Occipital lobe (tissue), 2 donors: ENCODE data around the gene CACNA1I. TPM values are rescaled to one million over a fixed set of nuclear protein-coding genes. Genes with fewer than 3 reads are reported as not detected.
A peak's percentile ranks its signal among the peaks of the same experiment; 100 is the strongest.

Source experiments
- DNase-seq: peaks from one replicate; lab custom pipeline; 2025; lab: John Stamatoyannopoulos, UW
- total RNA-seq: library from RNA; depleted of rRNA; stranded (reverse); fragments of >200 nt; gene quantifications from one replicate; pipeline ENCODE4 v1.2.3, GENCODE V29; 2014

CACNA1I gene
- total RNA-seq, 1 donor from 2014 or later, result 6.7 TPM

DNA sequence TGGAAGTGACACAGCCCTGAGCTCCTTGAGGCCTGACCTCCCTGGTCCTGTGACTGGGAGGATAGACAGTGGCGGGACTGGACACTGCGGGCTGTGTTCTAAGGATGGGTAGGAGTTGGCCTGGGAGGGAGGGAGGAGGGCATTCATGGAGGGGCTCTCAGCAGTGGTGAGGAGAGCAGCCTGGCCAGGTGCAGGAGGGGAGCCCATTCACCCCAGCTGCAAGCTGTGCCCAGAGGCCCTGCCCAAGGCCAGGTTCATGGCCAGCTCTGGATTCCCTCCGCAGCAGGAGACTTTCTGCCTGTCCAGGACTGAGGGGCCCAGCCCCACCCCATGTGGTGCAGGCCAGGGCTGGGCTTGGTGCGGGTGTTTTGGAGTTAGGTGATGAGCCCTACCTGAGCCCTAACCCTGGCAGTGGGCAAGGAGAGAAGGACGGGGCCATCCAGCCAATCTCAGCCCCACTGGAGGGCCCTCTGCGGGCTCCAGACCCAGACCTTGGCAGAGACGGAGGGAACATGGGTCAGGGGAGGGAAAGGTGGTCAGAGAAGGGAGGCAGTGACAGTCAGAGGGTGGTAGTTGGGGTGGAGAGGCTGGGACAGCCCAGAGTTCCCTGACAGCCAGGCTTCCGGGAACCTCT, 26.8 kb downstream of the CACNA1I start:
- DNase-seq, result no peak

DNA sequence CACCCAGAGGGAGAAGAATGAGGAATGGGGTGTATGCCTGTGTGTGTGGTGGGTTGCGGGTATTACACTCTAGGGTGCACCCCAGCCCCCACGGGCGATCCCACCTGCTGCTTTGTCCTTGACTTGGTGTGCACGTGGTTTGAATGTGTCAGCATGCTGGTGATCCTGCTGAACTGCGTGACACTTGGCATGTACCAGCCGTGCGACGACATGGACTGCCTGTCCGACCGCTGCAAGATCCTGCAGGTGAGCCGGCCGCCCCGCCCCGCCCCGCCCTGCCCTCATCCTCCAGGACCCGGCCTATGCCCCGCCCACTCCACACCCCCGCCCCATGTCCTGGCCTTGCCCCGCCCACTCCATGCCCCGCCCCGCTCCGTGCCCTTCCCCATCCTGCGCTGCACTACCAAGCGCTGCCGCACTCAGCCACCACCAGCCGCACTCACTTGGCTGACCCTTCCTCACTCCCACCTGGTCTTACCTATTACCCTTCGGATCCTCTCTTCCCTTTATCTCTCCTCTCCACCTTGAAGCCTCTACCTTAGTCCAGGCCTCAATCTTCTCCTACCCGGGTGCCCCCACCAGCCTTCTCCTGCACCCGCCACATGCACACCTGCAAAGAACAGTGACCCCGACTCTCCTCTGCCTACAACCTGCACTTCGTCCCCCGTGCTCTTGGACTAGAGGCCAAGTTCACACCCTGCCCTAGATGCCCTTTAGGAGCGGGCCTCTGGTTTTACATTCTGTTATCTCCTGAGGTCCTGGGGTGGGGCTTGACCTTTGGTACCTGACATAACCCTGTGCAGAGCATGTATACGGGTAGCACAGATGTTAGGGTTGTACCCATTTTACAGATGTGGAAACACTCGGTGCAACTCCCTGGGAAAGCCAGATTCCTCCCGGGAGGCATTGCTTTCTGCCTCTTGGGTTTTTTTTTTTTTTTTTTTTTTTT, 27.7 kb downstream of the CACNA1I start:
- DNase-seq, result no peak

- no peak for DNase-seq
Measured at GRCh38 chr22:39600491-39601179, 30.1 kb downstream of the CACNA1I start.

- DNase-seq, result no peak
Measured at GRCh38 chr22:39601180-39601535, 30.6 kb downstream of the CACNA1I start.

- DNase-seq, result no peak
Measured at GRCh38 chr22:39603345-39603744, 32.8 kb downstream of the CACNA1I start.

GRCh38 chr22:39610246-39610645, 39.7 kb downstream of the CACNA1I start:
- no peak for DNase-seq

- DNase-seq, result no peak
Measured at GRCh38 chr22:39610766-39611165, 40.2 kb downstream of the CACNA1I start.

GRCh38 chr22:39611360-39611759, 40.8 kb downstream of the CACNA1I start:
- peak; percentile 29 for DNase-seq

DNA sequence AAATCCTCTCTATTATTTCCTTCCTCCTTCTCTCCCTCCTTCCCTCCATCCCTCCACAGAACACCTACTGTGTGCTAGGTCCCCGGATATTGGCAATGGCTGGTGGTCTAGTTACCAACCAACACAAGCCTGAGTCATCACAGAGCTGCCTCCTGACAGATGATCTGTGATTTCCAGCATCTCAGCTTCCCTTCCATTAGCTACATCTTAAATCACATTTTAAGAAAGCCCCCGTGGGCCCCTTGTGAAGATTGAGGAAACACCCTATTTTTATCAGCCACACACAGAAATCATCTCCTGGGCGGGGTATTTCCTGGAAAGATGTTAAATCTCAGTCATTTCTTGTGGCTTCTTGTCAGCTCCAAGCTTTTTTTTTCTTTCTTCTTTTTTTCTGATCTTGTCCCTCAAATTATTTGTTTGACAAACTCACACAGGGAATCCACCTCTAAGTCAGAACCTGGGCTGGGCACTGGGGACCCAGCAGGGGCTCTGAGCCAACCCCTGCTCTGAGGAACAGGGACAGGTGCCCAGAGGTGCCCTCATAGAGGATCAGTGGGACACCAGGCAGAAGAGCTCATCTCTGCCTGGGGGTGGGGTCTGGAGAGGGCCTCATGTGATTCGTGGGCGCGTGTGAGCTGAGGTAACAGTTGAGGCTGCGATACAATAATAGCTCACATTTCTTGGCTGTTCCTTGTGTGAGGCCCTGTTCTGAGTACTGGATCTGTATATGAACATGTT, 42.4 kb downstream of the CACNA1I start:
- no peak for DNase-seq

DNA sequence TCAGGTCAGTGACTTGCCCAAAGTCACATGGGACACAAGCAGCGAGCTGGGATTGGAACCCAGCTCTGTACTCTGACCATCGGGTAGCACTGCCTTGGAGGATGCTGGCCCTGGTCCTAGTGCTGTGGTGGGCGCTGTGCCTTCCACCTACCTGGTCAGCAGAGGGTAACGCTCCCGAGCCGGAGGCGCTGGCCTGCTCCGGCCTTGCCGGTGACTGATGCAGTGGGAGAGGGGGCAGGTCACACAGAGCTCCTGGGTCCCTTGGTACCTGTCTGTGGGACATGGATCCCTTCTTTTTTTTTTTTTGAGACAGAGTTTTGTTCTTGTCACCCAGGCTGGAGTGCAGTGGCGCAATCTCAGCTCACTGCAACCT, 43.0 kb downstream of the CACNA1I start:
- DNase-seq, result no peak

DNA sequence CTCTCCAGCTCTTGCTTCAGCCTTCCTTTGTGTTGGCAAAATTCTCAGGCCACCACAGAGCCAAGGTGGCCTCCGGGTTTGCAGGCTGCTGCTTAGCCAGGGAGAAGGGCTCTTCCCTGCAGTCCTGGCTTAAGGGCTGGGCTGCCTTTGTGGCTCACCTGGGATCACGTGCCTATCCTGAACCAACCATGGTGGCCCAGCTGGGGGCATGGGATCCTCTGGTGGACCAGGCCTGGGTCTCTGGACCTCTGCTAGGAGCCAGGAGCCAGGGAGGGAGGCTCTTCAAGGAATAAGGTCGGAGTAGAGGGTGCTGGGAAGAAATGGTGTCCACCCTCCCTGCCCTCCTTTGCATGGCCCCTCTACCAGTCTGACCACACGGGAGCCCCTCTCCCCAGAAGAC, 43.9 kb downstream of the CACNA1I start:
- DNase-seq, result no peak

DNA sequence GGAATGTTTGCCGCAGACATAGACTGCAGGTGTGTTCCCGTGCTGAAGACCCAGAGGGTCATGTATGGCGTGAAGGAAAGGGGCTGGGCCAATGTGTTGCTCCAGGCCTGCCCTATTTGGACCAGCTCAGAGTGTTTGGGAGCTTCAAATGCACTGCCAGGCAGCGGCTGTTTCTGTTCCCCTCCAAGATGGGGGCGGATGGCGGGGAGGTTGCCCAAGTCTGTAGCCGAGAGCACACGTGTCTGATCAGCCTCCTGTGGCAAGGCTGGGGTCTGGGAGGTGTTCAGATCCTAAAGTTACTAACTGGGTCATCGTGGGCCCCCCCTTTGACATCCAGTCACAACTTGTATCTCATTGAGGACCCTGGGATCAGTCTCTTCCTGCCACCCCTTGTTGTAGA, 45.5 kb downstream of the CACNA1I start:
- no peak for DNase-seq

DNA sequence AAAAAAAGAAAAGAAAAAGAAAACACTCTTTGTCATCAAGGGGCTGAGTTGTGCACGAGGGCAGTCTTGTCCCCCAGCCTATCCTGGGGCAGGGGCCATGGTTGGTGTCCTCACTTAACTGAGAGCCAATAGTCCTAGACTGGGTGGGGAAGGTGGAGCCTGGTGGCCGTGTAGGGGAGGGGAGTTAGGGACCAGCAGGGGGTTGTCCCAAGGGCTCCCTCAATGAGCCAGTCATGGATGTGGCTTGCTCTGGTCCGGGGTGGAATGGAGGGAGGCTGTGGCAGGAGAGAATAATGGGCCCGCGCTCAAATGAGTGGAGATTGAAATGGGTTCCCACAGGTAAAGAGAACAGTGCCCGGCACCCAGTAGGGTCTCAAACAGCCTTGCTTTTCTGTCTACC, 46.2 kb downstream of the CACNA1I start:
- DNase-seq, result no peak

GRCh38 chr22:39617342-39617741, 46.8 kb downstream of the CACNA1I start:
- peak; percentile 70 for DNase-seq

- no peak for DNase-seq
Measured at GRCh38 chr22:39617970-39618757, 47.6 kb downstream of the CACNA1I start.

- no peak for DNase-seq
Measured at GRCh38 chr22:39618996-39619530, 48.5 kb downstream of the CACNA1I start.

- no peak for DNase-seq
Measured at GRCh38 chr22:39620924-39621690, 50.6 kb downstream of the CACNA1I start.

DNA sequence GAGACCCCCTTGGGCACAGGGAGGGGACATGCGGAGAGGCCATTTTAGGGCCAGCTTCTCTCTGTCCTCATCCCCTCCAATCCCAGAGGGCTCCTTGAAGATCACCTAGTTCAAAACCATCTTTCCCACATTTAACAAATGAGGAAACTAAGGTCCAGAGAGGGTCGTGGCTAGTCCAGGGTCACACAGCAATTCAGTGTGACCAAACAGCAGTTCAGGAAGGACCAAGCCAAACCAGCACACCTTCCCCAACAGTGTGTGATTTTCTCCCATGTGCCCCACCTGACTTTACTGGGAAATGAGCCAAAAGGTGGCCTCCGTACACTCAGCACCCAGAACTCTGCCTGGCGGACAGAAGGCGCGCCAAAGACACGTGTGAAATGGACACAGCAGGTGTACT, 51.3 kb downstream of the CACNA1I start:
- no peak for DNase-seq

GRCh38 chr22:39622881-39623367, 52.4 kb downstream of the CACNA1I start:
- DNase-seq, result no peak
